IMR-90 (cell line): ENCODE data around the gene ENO4. TPM values are rescaled to one million over a fixed set of nuclear protein-coding genes. Genes with fewer than 3 reads are reported as not detected.

Experiments used
- ATAC-seq: fragments of 200-7000 bp; cut with Tn5 transposase; 2 replicates; pipeline ENCODE4 v1.9.1; 2020; ENCODE audit warnings: low read depth, mild to moderate bottlenecking, moderate library complexity
- BruUV-seq: library from RNA; stranded (reverse); fragments of 400-500 nt; replicated peaks from 2 replicates; lab custom pipeline; 2021; lab: Mats Ljungman, UMichigan
- CTCF ChIA-PET: fragments of 300-600 bp; formaldehyde crosslinking; extraction: SDS; loops from one replicate; lab custom pipeline; 2021; ENCODE audit warnings: antibody characterized with exemption; lab: Yijun Ruan, JAX
- POLR2A ChIA-PET: fragments of 300-600 bp; sonication (Branson Sonifier 250); formaldehyde crosslinking; loops from one replicate; lab custom pipeline; 2022; ENCODE audit warnings: antibody characterized with exemption; ENCODE audit not compliant: unreplicated experiment; lab: Charles Lee
- DNase-seq: peaks from one replicate; pipeline ENCODE4 v3.0.0; 2013
- H2AFZ ChIP-seq: replicated peaks from 2 replicates; pipeline ENCODE3; 2013; ENCODE audit warnings: low read length, mild to moderate bottlenecking; ENCODE audit not compliant: poor library complexity
- H2AK5ac ChIP-seq: 2 replicates; pipeline ENCODE4 v1.6.1; 2013; ENCODE audit warnings: low read depth, low read length, inconsistent platforms
- H2AK9ac ChIP-seq: replicated peaks from 2 replicates; pipeline ENCODE3; 2013; ENCODE audit warnings: mild to moderate bottlenecking, low read depth, low read length, moderate library complexity; ENCODE audit not compliant: poor library complexity
- H2BK120ac ChIP-seq: 2 replicates; pipeline ENCODE4 v1.6.1; 2013; ENCODE audit warnings: low read depth, low read length, inconsistent platforms
- H2BK15ac ChIP-seq: 3 replicates; pipeline ENCODE4 v1.6.1; 2013; ENCODE audit warnings: low read depth, low read length, inconsistent platforms
- H2BK20ac ChIP-seq: 2 replicates; pipeline ENCODE4 v1.6.1; 2013; ENCODE audit warnings: low read depth, mild to moderate bottlenecking, inconsistent platforms, low read length, moderate library complexity
- H2BK5ac ChIP-seq: 2 replicates; pipeline ENCODE4 v1.6.1; 2013; ENCODE audit warnings: mild to moderate bottlenecking, low read depth, low read length, inconsistent platforms; ENCODE audit not compliant: poor library complexity, severe bottlenecking
- H3K14ac ChIP-seq: replicated peaks from 2 replicates; pipeline ENCODE4 v1.6.1; 2013; ENCODE audit warnings: low read depth, low read length, inconsistent platforms
- H3K18ac ChIP-seq: 2 replicates; pipeline ENCODE4 v1.6.1; 2013; ENCODE audit warnings: low read depth, low read length, control low read depth
- H3K23ac ChIP-seq: 2 replicates; pipeline ENCODE4 v1.6.1; 2013; ENCODE audit warnings: low read depth, low read length, inconsistent platforms
- H3K27ac ChIP-seq: 2 replicates; pipeline ENCODE4 v1.5.1; 2013; ENCODE audit warnings: mild to moderate bottlenecking, control low read depth, low read length; ENCODE audit not compliant: insufficient read depth
- H3K27me3 ChIP-seq: 2 replicates; pipeline ENCODE4 v1.6.1; 2013; ENCODE audit warnings: low read length; ENCODE audit not compliant: control insufficient read depth, insufficient read depth
- H3K36me3 ChIP-seq: 2 replicates; pipeline ENCODE4 v1.6.1; 2013; ENCODE audit warnings: low read length, mixed read lengths; ENCODE audit not compliant: control insufficient read depth, insufficient read depth
- H3K4ac ChIP-seq: 2 replicates; pipeline ENCODE4 v1.6.1; 2013; ENCODE audit warnings: low read depth, low read length, inconsistent platforms
- H3K4me1 ChIP-seq: 2 replicates; pipeline ENCODE4 v1.6.1; 2013; ENCODE audit warnings: low read length, mixed read lengths; ENCODE audit not compliant: control insufficient read depth, insufficient read depth
- H3K4me2 ChIP-seq: 2 replicates; pipeline ENCODE4 v1.6.1; 2013; ENCODE audit warnings: low read depth, mild to moderate bottlenecking, control low read depth, low read length, moderate library complexity
- H3K4me3 ChIP-seq: 2 replicates; pipeline ENCODE4 v1.5.1; 2013; ENCODE audit warnings: low read depth, mild to moderate bottlenecking, control low read depth, low read length, moderate library complexity; ENCODE audit not compliant: insufficient read depth
- H3K56ac ChIP-seq: 2 replicates; pipeline ENCODE4 v1.6.1; 2013; ENCODE audit warnings: low read length, inconsistent platforms; ENCODE audit not compliant: insufficient read depth; ENCODE audit errors: extremely low read depth
- H3K79me1 ChIP-seq, 2 experiments: 2 replicates each; pipeline ENCODE4 v1.6.1; 2013; ENCODE audit warnings: low read length in 2 of 2, inconsistent platforms in 1 of 2, low read depth in 1 of 2
- H3K9ac ChIP-seq: 2 replicates; pipeline ENCODE4 v1.6.1; 2013; ENCODE audit warnings: low read depth, low read length, control low read depth
- H3K9me1 ChIP-seq: 2 replicates; pipeline ENCODE4 v1.6.1; 2013; ENCODE audit warnings: low read length, inconsistent platforms; ENCODE audit not compliant: insufficient read depth
- H3K9me3 ChIP-seq: 2 replicates; pipeline ENCODE4 v1.6.1; 2013; ENCODE audit warnings: low read length; ENCODE audit not compliant: control insufficient read depth, insufficient read depth
- H4K20me1 ChIP-seq: 2 replicates; pipeline ENCODE4 v1.6.1; 2013; ENCODE audit warnings: low read length, inconsistent platforms; ENCODE audit not compliant: insufficient read depth
- H4K5ac ChIP-seq: 2 replicates; pipeline ENCODE4 v1.6.1; 2013; ENCODE audit warnings: mild to moderate bottlenecking, low read depth, low read length, control low read depth
- H4K8ac ChIP-seq, 2 experiments: 2 replicates each; pipeline ENCODE4 v1.6.1; 2013; ENCODE audit warnings: low read depth in 2 of 2, low read length in 2 of 2, control low read depth in 1 of 2, inconsistent platforms in 1 of 2
- H4K91ac ChIP-seq: 2 replicates; pipeline ENCODE4 v1.6.1; 2013; ENCODE audit warnings: low read depth, low read length, inconsistent platforms; ENCODE audit not compliant: insufficient read depth
- BHLHE40 ChIP-seq: fragments of 150-350 bp; IDR thresholded peaks from 2 replicates; pipeline ENCODE4 v1.6.1; 2016; ENCODE audit warnings: mild to moderate bottlenecking, low read depth, low read length
- CEBPB ChIP-seq: IDR thresholded peaks from 2 replicates; pipeline ENCODE4 v1.6.1; 2012; ENCODE audit warnings: low read depth, low read length, improper control_type of control experiment
- CHD1 ChIP-seq: IDR thresholded peaks from 2 replicates; pipeline ENCODE4 v1.6.1; 2012; ENCODE audit warnings: low read depth, low read length, improper control_type of control experiment
- FOS ChIP-seq: fragments of 150-350 bp; IDR thresholded peaks from 2 replicates; pipeline ENCODE4 v1.6.1; 2016; ENCODE audit warnings: low read depth, low read length
- MAZ ChIP-seq: IDR thresholded peaks from 2 replicates; pipeline ENCODE4 v1.6.1; 2012; ENCODE audit warnings: low read depth, mild to moderate bottlenecking, low read length, improper control_type of control experiment, moderate library complexity, borderline replicate concordance
- MXI1 ChIP-seq: IDR thresholded peaks from 2 replicates; pipeline ENCODE4 v1.6.1; 2012; ENCODE audit warnings: low read depth, mild to moderate bottlenecking, low read length, moderate library complexity, borderline replicate concordance
- NFE2L2 ChIP-seq: fragments of 150-350 bp; IDR thresholded peaks from 2 replicates; pipeline ENCODE4 v1.6.1; 2016; ENCODE audit warnings: low read depth, mild to moderate bottlenecking, low read length
- POLR2A ChIP-seq: IDR thresholded peaks from 2 replicates; pipeline ENCODE4 v1.6.1; 2012; ENCODE audit warnings: mild to moderate bottlenecking, low read depth, low read length
- RAD21 ChIP-seq: IDR thresholded peaks from 2 replicates; pipeline ENCODE4 v1.6.1; 2012; ENCODE audit warnings: low read length, improper control_type of control experiment
- RCOR1 ChIP-seq: IDR thresholded peaks from 2 replicates; pipeline ENCODE4 v1.6.1; 2012; ENCODE audit warnings: mild to moderate bottlenecking, low read length, improper control_type of control experiment; ENCODE audit not compliant: insufficient replicate concordance
- RFX5 ChIP-seq: IDR thresholded peaks from 2 replicates; pipeline ENCODE4 v1.8.0; 2012; ENCODE audit warnings: low read depth, mild to moderate bottlenecking, low read length, moderate library complexity
- SMC3 ChIP-seq: fragments of 150-350 bp; IDR thresholded peaks from 2 replicates; pipeline ENCODE4 v1.6.1; 2016; ENCODE audit warnings: low read depth, mild to moderate bottlenecking, antibody characterized with exemption, low read length, moderate library complexity
- WGBS, 2 experiments: methylation state at CpG; one replicate each; pipeline versions ENCODE4 v1.1.5 to v1.1.7; 2013; ENCODE audit warnings: missing lambda C conversion rate in 2 of 2; ENCODE audit not compliant: insufficient read length in 1 of 2; ENCODE audit errors: extremely low coverage in 2 of 2; 5-methylcytosine and 5-hydroxymethylcytosine counted together
- dilution Hi-C: fragments of 300-500 bp; cut with HindIII; formaldehyde crosslinking; loops from one replicate; pipeline ENCODE4 v1.14.3; 2018; ENCODE audit warnings: low sequenced_read_pairs; ENCODE audit not compliant: unreplicated experiment
- in situ Hi-C: fragments of 300-500 bp; cut with MboI; formaldehyde crosslinking; loops from 3 replicates; pipeline ENCODE4 v1.14.3; 2019; ENCODE audit warnings: low sequenced_read_pairs, inconsistent platforms, mixed read lengths
- intact Hi-C: fragments of 100-400 bp; cut with micrococcal nuclease; formaldehyde crosslinking; loops from 2 replicates; pipeline ENCODE4 v1.10.0; 2022
- polyA plus RNA-seq, 3 experiments: library from polyadenylated mRNA; depleted of rRNA; stranded (reverse); fragments of >200 nt; gene quantifications; 2 replicates each; pipeline ENCODE4 v1.2.3, GENCODE V29; 2012; ENCODE audit warnings: low replicate concordance in 1 of 3
- total RNA-seq: library from RNA; depleted of rRNA; stranded (reverse); fragments of >200 nt; gene quantifications from 2 replicates; pipeline ENCODE4 v1.2.3, GENCODE V29; 2012
- TF ChIP-seq, protein P1 (sequence below): fragments of 150-350 bp; IDR thresholded peaks from 2 replicates; pipeline ENCODE4 v1.6.1; 2016; ENCODE audit warnings: low read depth, mild to moderate bottlenecking, low read length, moderate library complexity, borderline replicate concordance
- TF ChIP-seq, protein P2 (sequence below): fragments of 150-350 bp; IDR thresholded peaks from 2 replicates; pipeline ENCODE4 v1.6.1; 2017; ENCODE audit warnings: mild to moderate bottlenecking, antibody characterized with exemption, low read length, low read depth
- TF ChIP-seq, protein P3 (sequence below): conservative IDR thresholded peaks from 2 replicates; pipeline ENCODE4 v1.5.1; 2012; ENCODE audit warnings: mild to moderate bottlenecking, low read depth, low read length, improper control_type of control experiment

The ENO4 gene
- total and polyA plus RNA-seq, 2 of the 4 experiments (the other 2 are of a cell fraction): under 0.01 to 0.05 TPM

DNA sequence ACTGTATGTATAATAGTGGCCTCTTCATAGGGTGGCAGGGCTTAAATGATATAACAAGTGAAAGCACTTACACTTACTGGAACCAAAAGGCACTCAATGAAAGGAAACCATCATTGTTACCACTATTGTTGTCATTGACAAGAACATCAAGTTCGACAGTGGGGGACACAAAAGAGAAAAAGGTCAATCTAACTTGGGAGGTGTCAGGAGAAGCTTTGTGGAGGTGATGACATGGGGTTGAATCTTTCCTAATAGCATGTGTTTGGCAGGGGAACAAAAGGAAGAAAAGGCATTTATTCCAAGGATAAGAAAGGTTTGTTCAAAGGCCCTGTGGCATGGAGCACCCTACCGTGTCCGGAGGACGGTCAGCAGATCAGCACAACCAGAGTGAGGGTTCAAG lies 18.2 kb upstream of the ENO4 start:
- no CpG with 5 or more reads among the region's 4 CpGs for WGBS, 2 experiments
- H3K4me3 ChIP-seq: no peak overlapping the region
- H2BK120ac ChIP-seq: no peak overlapping the region
- no peak overlapping the region for H3K9ac ChIP-seq
- no peak overlapping the region for H2BK15ac ChIP-seq
- H2AK9ac ChIP-seq: no peak overlapping the region
- no peak overlapping the region for H3K56ac ChIP-seq
- no peak overlapping the region for H3K18ac ChIP-seq
- no peaks in the 10 kb centered on the region for H3K9me3 ChIP-seq
- H2AK5ac ChIP-seq: no peak overlapping the region
- in situ Hi-C loops (no loop called here), intact Hi-C loops (no loop called here), dilution Hi-C loops (no loop called here)
- H3K36me3 ChIP-seq: no peaks in the 10 kb centered on the region
- H4K20me1 ChIP-seq: no peaks in the 10 kb centered on the region
- H2AFZ ChIP-seq: no peak overlapping the region
- ATAC-seq (no peak), DNase-seq (no peak)
- H3K4ac ChIP-seq: no peak overlapping the region
- no peak overlapping the region for H2BK20ac ChIP-seq
- TF ChIP-seq RAD21 (no peak), FOS (no peak), MXI1 (no peak), POLR2A (no peak), SMC3 (no peak), NFE2L2 (no peak), CEBPB (no peak), RFX5 (no peak), CHD1 (no peak), RCOR1 (no peak), MAZ (no peak), BHLHE40 (no peak)
- TF ChIP-seq, protein P1, sequence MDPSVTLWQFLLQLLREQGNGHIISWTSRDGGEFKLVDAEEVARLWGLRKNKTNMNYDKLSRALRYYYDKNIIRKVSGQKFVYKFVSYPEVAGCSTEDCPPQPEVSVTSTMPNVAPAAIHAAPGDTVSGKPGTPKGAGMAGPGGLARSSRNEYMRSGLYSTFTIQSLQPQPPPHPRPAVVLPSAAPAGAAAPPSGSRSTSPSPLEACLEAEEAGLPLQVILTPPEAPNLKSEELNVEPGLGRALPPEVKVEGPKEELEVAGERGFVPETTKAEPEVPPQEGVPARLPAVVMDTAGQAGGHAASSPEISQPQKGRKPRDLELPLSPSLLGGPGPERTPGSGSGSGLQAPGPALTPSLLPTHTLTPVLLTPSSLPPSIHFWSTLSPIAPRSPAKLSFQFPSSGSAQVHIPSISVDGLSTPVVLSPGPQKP: no peak
- TF ChIP-seq, protein P2, sequence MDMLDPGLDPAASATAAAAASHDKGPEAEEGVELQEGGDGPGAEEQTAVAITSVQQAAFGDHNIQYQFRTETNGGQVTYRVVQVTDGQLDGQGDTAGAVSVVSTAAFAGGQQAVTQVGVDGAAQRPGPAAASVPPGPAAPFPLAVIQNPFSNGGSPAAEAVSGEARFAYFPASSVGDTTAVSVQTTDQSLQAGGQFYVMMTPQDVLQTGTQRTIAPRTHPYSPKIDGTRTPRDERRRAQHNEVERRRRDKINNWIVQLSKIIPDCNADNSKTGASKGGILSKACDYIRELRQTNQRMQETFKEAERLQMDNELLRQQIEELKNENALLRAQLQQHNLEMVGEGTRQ: no peak
- TF ChIP-seq, protein P3, sequence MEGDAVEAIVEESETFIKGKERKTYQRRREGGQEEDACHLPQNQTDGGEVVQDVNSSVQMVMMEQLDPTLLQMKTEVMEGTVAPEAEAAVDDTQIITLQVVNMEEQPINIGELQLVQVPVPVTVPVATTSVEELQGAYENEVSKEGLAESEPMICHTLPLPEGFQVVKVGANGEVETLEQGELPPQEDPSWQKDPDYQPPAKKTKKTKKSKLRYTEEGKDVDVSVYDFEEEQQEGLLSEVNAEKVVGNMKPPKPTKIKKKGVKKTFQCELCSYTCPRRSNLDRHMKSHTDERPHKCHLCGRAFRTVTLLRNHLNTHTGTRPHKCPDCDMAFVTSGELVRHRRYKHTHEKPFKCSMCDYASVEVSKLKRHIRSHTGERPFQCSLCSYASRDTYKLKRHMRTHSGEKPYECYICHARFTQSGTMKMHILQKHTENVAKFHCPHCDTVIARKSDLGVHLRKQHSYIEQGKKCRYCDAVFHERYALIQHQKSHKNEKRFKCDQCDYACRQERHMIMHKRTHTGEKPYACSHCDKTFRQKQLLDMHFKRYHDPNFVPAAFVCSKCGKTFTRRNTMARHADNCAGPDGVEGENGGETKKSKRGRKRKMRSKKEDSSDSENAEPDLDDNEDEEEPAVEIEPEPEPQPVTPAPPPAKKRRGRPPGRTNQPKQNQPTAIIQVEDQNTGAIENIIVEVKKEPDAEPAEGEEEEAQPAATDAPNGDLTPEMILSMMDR: no peak
- no peak overlapping the region for H3K14ac ChIP-seq
- no peaks in the 10 kb centered on the region for H3K79me1 ChIP-seq
- no peak overlapping the region for H4K91ac ChIP-seq
- H3K27me3 ChIP-seq: peaks cover 25% of the 10 kb centered on the region
- H3K4me2 ChIP-seq: no peak overlapping the region
- no peak overlapping the region for H3K23ac ChIP-seq
- H4K8ac ChIP-seq: no peak overlapping the region
- BruUV-seq: no TSS peak
- no peaks in the 10 kb centered on the region for H3K9me1 ChIP-seq
- no peak overlapping the region for H3K27ac ChIP-seq
- H4K5ac ChIP-seq: no peak overlapping the region
- ChIA-PET POLR2A (no interaction called here), CTCF (no interaction called here)
- H2BK5ac ChIP-seq: no peak overlapping the region
- no peaks in the 10 kb centered on the region for H3K4me1 ChIP-seq
